ENCODE measurements around the gene PROS1.
"Not testable (repeated sequence)": the region's sequence is repeated elsewhere in the genome, so short reads cannot be mapped to it uniquely, and the experiment has no call there.

Gene PROS1

DNA sequence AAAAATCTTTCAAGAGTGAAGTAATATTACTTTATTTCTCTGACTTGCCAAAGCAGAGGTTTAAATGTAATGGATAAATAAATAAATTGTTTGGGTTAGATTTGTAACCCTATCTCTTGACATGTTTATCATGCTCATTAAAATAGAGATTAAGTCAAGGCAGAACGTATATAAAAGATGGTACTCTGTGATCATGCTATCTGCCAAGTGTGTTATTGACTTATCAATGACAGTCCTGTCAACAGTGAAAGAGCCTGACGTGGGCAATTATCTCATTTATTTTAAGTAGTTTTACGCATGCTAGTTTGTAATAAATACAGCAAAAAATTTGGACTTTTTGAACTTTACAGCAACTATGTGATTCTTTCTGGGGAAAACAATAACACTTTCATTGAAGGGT, 43.7 kb downstream of the PROS1 start:
- Histone ChIP-seq H3K4me3 (ENCODE audit: low read depth in 1 of 2, low read length in 2 of 2) (no peak overlapping the region), H3K9me3 (ENCODE audit: insufficient read depth, low read length, severe bottlenecking) (no peaks in the 10 kb centered on the region), H3K27me3 (ENCODE audit: insufficient read depth, low read length, poor library complexity) (no peaks in the 10 kb centered on the region), H3K4me1 (ENCODE audit: insufficient read depth, low read length) (no peaks in the 10 kb centered on the region), H3K9ac (ENCODE audit: low read depth, low read length) (no peak overlapping the region), H3K79me2 (ENCODE audit: insufficient read depth, low read length) (no peaks in the 10 kb centered on the region), H3K36me3 (ENCODE audit: insufficient read depth, low read length) (no peaks in the 10 kb centered on the region), H3K27ac (ENCODE audit: low read length) (no peak overlapping the region), H2AFZ (ENCODE audit: low read depth, low read length) (no peak overlapping the region), H3K4me2 (ENCODE audit: insufficient read depth, low read length) (no peak overlapping the region), H4K20me1 (ENCODE audit: insufficient read depth, low read length) (no peaks in the 10 kb centered on the region)
- ATAC-seq (ENCODE audit: insufficient read depth, low read depth) (no peak), DNase-seq (no peak)
- TF ChIP-seq, protein P1, sequence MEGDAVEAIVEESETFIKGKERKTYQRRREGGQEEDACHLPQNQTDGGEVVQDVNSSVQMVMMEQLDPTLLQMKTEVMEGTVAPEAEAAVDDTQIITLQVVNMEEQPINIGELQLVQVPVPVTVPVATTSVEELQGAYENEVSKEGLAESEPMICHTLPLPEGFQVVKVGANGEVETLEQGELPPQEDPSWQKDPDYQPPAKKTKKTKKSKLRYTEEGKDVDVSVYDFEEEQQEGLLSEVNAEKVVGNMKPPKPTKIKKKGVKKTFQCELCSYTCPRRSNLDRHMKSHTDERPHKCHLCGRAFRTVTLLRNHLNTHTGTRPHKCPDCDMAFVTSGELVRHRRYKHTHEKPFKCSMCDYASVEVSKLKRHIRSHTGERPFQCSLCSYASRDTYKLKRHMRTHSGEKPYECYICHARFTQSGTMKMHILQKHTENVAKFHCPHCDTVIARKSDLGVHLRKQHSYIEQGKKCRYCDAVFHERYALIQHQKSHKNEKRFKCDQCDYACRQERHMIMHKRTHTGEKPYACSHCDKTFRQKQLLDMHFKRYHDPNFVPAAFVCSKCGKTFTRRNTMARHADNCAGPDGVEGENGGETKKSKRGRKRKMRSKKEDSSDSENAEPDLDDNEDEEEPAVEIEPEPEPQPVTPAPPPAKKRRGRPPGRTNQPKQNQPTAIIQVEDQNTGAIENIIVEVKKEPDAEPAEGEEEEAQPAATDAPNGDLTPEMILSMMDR (IDR thresholded peaks at IDR 0.05; ENCODE audit: borderline replicate concordance, extremely low read depth, low read length, poor library complexity, severe bottlenecking): no peak

- H4K20me1 ChIP-seq (ENCODE audit: insufficient read depth, low read length): no peaks in the 10 kb centered on the region
- TF ChIP-seq EZH2 (IDR thresholded peaks at IDR 0.05; ENCODE audit: borderline replicate concordance, low read depth, low read length, severe bottlenecking): no peak
- TF ChIP-seq, protein P1 (IDR thresholded peaks at IDR 0.05; ENCODE audit: borderline replicate concordance, extremely low read depth, low read length, poor library complexity, severe bottlenecking): no peak
- H3K36me3 ChIP-seq (ENCODE audit: insufficient read depth, low read length): no peaks in the 10 kb centered on the region
- H3K27me3 ChIP-seq (ENCODE audit: insufficient read depth, low read length, poor library complexity): no peaks in the 10 kb centered on the region
- no peak overlapping the region for H3K4me2 ChIP-seq (ENCODE audit: insufficient read depth, low read length)
- DNase-seq (no peak), ATAC-seq (ENCODE audit: insufficient read depth, low read depth) (no peak)
- H3K4me3 ChIP-seq (ENCODE audit: low read depth in 1 of 2, low read length in 2 of 2): no peak overlapping the region
- no peaks in the 10 kb centered on the region for H3K4me1 ChIP-seq (ENCODE audit: insufficient read depth, low read length)
- H3K27ac ChIP-seq (ENCODE audit: low read length): no peak overlapping the region
- H3K79me2 ChIP-seq (ENCODE audit: insufficient read depth, low read length): no peaks in the 10 kb centered on the region
- H2AFZ ChIP-seq (ENCODE audit: low read depth, low read length): no peak overlapping the region
- H3K9ac ChIP-seq (ENCODE audit: low read depth, low read length): no peak overlapping the region
- no peaks in the 10 kb centered on the region for H3K9me3 ChIP-seq (ENCODE audit: insufficient read depth, low read length, severe bottlenecking)
Measured at GRCh38 chr3:93926789-93927188, 46.9 kb downstream of the PROS1 start.

DNA sequence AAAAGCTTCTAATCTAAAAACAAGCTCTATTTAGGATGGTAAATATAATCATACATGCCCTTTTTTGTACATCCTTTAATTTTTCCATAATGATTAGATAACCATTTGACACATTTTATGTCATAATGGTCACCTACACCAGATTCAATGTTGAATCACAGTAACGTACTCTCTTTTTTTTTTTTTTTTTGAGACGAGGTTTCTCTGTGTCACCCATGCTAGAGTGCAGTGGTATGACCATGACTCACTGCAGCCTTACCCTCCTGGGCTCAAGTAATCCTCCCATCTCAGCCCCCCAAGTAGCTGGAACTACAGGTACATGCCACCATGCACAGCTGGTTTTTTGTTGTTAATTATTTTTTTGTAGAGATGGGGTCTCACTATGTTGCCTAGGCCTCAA, 49.2 kb downstream of the PROS1 start:
- Histone ChIP-seq H3K4me3 (ENCODE audit: low read depth in 1 of 2, low read length in 2 of 2) (no peak overlapping the region), H3K4me2 (ENCODE audit: insufficient read depth, low read length) (no peak overlapping the region), H3K9me3 (ENCODE audit: insufficient read depth, low read length, severe bottlenecking) (no peaks in the 10 kb centered on the region), H3K36me3 (ENCODE audit: insufficient read depth, low read length) (no peaks in the 10 kb centered on the region), H3K27me3 (ENCODE audit: insufficient read depth, low read length, poor library complexity) (no peaks in the 10 kb centered on the region), H3K9ac (ENCODE audit: low read depth, low read length) (no peak overlapping the region), H4K20me1 (ENCODE audit: insufficient read depth, low read length) (no peaks in the 10 kb centered on the region), H3K4me1 (ENCODE audit: insufficient read depth, low read length) (no peaks in the 10 kb centered on the region), H3K27ac (ENCODE audit: low read length) (no peak overlapping the region), H2AFZ (ENCODE audit: low read depth, low read length) (no peak overlapping the region), H3K79me2 (ENCODE audit: insufficient read depth, low read length) (no peaks in the 10 kb centered on the region)
- DNase-seq (no peak), ATAC-seq (ENCODE audit: insufficient read depth, low read depth) (no peak)
- TF ChIP-seq, protein P1 (IDR thresholded peaks at IDR 0.05; ENCODE audit: borderline replicate concordance, extremely low read depth, low read length, poor library complexity, severe bottlenecking): no peak
- no peak for TF ChIP-seq EZH2 (IDR thresholded peaks at IDR 0.05; ENCODE audit: borderline replicate concordance, low read depth, low read length, severe bottlenecking)

DNA sequence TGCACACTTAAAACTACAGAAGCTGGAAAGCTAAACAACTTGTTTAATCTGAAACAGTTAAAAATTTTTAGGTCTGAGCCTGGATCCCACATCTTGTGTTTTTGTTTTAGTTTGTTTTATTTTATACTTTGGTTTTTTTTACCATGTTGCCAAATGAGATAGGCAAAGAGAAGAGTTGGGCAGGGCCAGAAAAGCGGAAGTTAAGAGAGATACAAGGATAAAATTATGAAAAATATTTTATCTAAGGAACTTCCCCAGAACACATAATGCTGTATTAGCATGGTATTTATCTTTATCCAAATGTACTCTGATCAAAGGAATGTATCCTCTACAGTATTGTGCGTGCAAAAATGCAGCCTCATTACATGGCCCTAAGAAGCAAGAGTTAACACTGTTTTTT, 50.7 kb downstream of the PROS1 start:
- DNase-seq: no peak
- Histone ChIP-seq H3K27me3 (ENCODE audit: insufficient read depth, low read length, poor library complexity) (no peaks in the 10 kb centered on the region), H3K4me1 (ENCODE audit: insufficient read depth, low read length) (no peaks in the 10 kb centered on the region), H3K9me3 (ENCODE audit: insufficient read depth, low read length, severe bottlenecking) (no peaks in the 10 kb centered on the region), H3K9ac (ENCODE audit: low read depth, low read length) (no peak overlapping the region), H3K4me3 (ENCODE audit: low read depth in 1 of 2, low read length in 2 of 2) (no peak overlapping the region), H3K36me3 (ENCODE audit: insufficient read depth, low read length) (no peaks in the 10 kb centered on the region), H3K27ac (ENCODE audit: low read length) (no peak overlapping the region), H4K20me1 (ENCODE audit: insufficient read depth, low read length) (no peaks in the 10 kb centered on the region), H2AFZ (ENCODE audit: low read depth, low read length) (no peak overlapping the region), H3K4me2 (ENCODE audit: insufficient read depth, low read length) (no peak overlapping the region), H3K79me2 (ENCODE audit: insufficient read depth, low read length) (no peaks in the 10 kb centered on the region)
- no peak for TF ChIP-seq EZH2 (IDR thresholded peaks at IDR 0.05; ENCODE audit: borderline replicate concordance, low read depth, low read length, severe bottlenecking)
- TF ChIP-seq, protein P1 (IDR thresholded peaks at IDR 0.05; ENCODE audit: borderline replicate concordance, extremely low read depth, low read length, poor library complexity, severe bottlenecking): no peak
- no peak for ATAC-seq (ENCODE audit: insufficient read depth, low read depth)

DNA sequence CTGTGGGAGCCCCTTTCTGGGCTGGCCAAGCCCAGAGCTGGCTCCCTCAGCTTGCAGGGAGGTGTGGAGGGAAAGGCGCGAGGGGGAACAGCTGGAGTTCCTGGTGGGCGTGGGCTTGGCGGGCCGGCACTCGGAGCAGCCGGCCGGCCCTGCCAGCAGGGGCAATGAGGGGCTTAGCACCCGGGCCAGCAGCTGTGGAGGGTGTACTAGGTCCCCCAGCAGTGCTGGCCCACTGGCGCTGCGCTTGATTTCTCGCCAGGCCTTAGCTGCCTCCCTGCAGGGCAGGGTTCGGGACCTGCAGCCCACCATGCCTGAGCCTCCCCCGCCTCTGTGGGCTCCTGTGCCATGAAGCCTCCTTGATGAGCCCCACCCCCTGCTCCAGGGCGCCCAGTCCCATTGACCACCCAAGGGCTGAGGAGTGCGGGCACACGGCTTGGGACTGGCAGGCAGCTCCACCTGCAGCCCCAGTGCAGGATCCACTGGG, 56.1 kb downstream of the PROS1 start:
- H2AFZ ChIP-seq (ENCODE audit: low read depth, low read length); ATAC-seq (ENCODE audit: insufficient read depth, low read depth): not testable (repeated sequence)

More for the DNA sequence above, 56.1 kb downstream of the PROS1 start:
- H3K4me2 ChIP-seq (ENCODE audit: insufficient read depth, low read length); DNase-seq; H3K36me3 ChIP-seq (ENCODE audit: insufficient read depth, low read length); H3K79me2 ChIP-seq (ENCODE audit: insufficient read depth, low read length); H3K4me1 ChIP-seq (ENCODE audit: insufficient read depth, low read length); H3K4me3 ChIP-seq (ENCODE audit: low read depth in 1 of 2, low read length in 2 of 2); H3K9me3 ChIP-seq (ENCODE audit: insufficient read depth, low read length, severe bottlenecking); H4K20me1 ChIP-seq (ENCODE audit: insufficient read depth, low read length); H3K27me3 ChIP-seq (ENCODE audit: insufficient read depth, low read length, poor library complexity); H3K9ac ChIP-seq (ENCODE audit: low read depth, low read length); H3K27ac ChIP-seq (ENCODE audit: low read length): not testable (repeated sequence)

All from DND-41 (cell line).